ENCODE results near the gene TGFA. TPM values are rescaled to one million over a fixed set of nuclear protein-coding genes. Genes with fewer than 3 reads are reported as not detected.

Gene TGFA
- total RNA-seq, 2 donors from 2014 or later = 2.0 to 3.2 TPM

GRCh38 chr2:70514612-70515055 lies 39.0 kb downstream of the TGFA start:
- Mint-ChIP-seq H3K27me3 (ENCODE audit: insufficient read depth) (peaks cover 8% of the 10 kb centered on the region), H3K4me1 (peaks cover 8% of the 10 kb centered on the region), H3K36me3 (ENCODE audit: low read depth) (no peaks in the 10 kb centered on the region), H3K4me3 (no peak overlapping the region), H3K27ac (no peak overlapping the region), H3K9me3 (no peaks in the 10 kb centered on the region)
- H3K4me3 ChIP-seq (ENCODE audit: low read length) = no peak overlapping the region
- no peak overlapping the region for H3K9ac ChIP-seq (ENCODE audit: extremely low read depth, low read length, poor library complexity, severe bottlenecking)
- no peaks in the 10 kb centered on the region for H3K36me3 ChIP-seq (ENCODE audit: control insufficient read depth, insufficient read depth, low read length)
- DNase-seq = peak; percentile 41
- H3K27ac ChIP-seq (ENCODE audit: low read depth, low read length) = no peak overlapping the region
- no peaks in the 10 kb centered on the region for H3K27me3 ChIP-seq (ENCODE audit: control insufficient read depth, insufficient read depth, low read length, poor library complexity, severe bottlenecking)
- H3K9me3 ChIP-seq (ENCODE audit: control insufficient read depth, low read length) = no peaks in the 10 kb centered on the region
- no peak for TF ChIP-seq CTCF (conservative IDR thresholded peaks at IDR 0.05)
- 91 to 92% methylated on average over 5 to 15 of the region's 15 CpGs for WGBS, 2 experiments (ENCODE audit: insufficient coverage in 1 of 2, insufficient read length in 1 of 2)
- H3K4me1 ChIP-seq (ENCODE audit: control insufficient read depth, insufficient read depth, low read length) = peaks cover 1% of the 10 kb centered on the region

GRCh38 chr2:70513738-70514137 lies 39.9 kb downstream of the TGFA start:
- Mint-ChIP-seq H3K36me3 (ENCODE audit: low read depth) (no peaks in the 10 kb centered on the region), H3K9me3 (no peaks in the 10 kb centered on the region), H3K4me1 (peaks cover 17% of the 10 kb centered on the region), H3K27ac (no peak overlapping the region), H3K4me3 (no peak overlapping the region), H3K27me3 (ENCODE audit: insufficient read depth) (peaks cover 6% of the 10 kb centered on the region)
- Histone ChIP-seq H3K9me3 (ENCODE audit: control insufficient read depth, low read length) (no peaks in the 10 kb centered on the region), H3K36me3 (ENCODE audit: control insufficient read depth, insufficient read depth, low read length) (no peaks in the 10 kb centered on the region), H3K4me1 (ENCODE audit: control insufficient read depth, insufficient read depth, low read length) (peaks cover 10% of the 10 kb centered on the region), H3K4me3 (ENCODE audit: low read length) (no peak overlapping the region), H3K27ac (ENCODE audit: low read depth, low read length) (no peak overlapping the region), H3K27me3 (ENCODE audit: control insufficient read depth, insufficient read depth, low read length, poor library complexity, severe bottlenecking) (no peaks in the 10 kb centered on the region), H3K9ac (ENCODE audit: extremely low read depth, low read length, poor library complexity, severe bottlenecking) (no peak overlapping the region)
- DNase-seq = peak; percentile 28
- TF ChIP-seq CTCF (conservative IDR thresholded peaks at IDR 0.05) = no peak
- 88 to 97% methylated on average over 3 to 4 of the region's 4 CpGs for WGBS, 2 experiments (ENCODE audit: insufficient coverage in 1 of 2, insufficient read length in 1 of 2)

GRCh38 chr2:70511971-70512729 lies 41.5 kb downstream of the TGFA start:
- no peak overlapping the region for H3K4me3 Mint-ChIP-seq
- H3K27me3 Mint-ChIP-seq (ENCODE audit: insufficient read depth) = peaks cover 3% of the 10 kb centered on the region
- H3K9ac ChIP-seq (ENCODE audit: extremely low read depth, low read length, poor library complexity, severe bottlenecking) = no peak overlapping the region
- no peak overlapping the region for H3K4me3 ChIP-seq (ENCODE audit: low read length)
- H3K27ac ChIP-seq (ENCODE audit: low read depth, low read length) = no peak overlapping the region
- 92 to 100% methylated on average over 6 to 8 of the region's 8 CpGs for WGBS, 2 experiments (ENCODE audit: insufficient coverage in 1 of 2, insufficient read length in 1 of 2)
- no peaks in the 10 kb centered on the region for H3K9me3 Mint-ChIP-seq
- no peaks in the 10 kb centered on the region for H3K36me3 Mint-ChIP-seq (ENCODE audit: low read depth)
- TF ChIP-seq CTCF (conservative IDR thresholded peaks at IDR 0.05) = no peak
- peaks cover 5% of the 10 kb centered on the region for H3K27me3 ChIP-seq (ENCODE audit: control insufficient read depth, insufficient read depth, low read length, poor library complexity, severe bottlenecking)
- peaks cover 19% of the 10 kb centered on the region for H3K4me1 Mint-ChIP-seq
- no peaks in the 10 kb centered on the region for H3K9me3 ChIP-seq (ENCODE audit: control insufficient read depth, low read length)
- peaks cover 13% of the 10 kb centered on the region for H3K4me1 ChIP-seq (ENCODE audit: control insufficient read depth, insufficient read depth, low read length)
- H3K27ac Mint-ChIP-seq = no peak overlapping the region
- peak; percentile 28 for DNase-seq
- H3K36me3 ChIP-seq (ENCODE audit: control insufficient read depth, insufficient read depth, low read length) = no peaks in the 10 kb centered on the region
